ENCODE measurements around the gene RNU7-1.

DNA sequence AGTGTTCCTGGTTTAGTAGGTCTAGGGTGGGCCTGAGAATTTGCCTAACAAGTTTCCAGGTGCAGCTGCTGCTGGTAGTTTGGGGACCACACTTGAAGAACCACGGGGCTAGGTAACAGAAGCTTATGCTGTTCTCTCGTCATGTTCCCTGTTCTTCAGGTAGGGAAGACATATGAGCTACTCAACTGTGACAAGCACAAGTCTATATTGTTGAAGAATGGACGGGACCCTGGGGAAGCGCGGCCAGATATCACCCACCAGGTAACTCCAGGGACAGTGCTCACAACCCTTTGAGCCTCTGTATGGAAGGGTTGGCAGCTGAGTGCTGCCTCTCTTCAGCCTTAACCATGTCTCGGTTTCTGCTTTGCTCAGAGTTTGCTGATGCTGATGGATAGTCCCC lies 30.6 kb downstream of the RNU7-1 start:
- TF ChIP-seq POLR2A (IDR thresholded peaks at IDR 0.05) (no peak), CTCF (IDR thresholded peaks at IDR 0.05 in 8 of 11, conservative IDR thresholded peaks at IDR 0.05 in 3 of 11) (no peak), POLR2AphosphoS5 (IDR thresholded peaks at IDR 0.05) (no peak)

Measured in spleen (tissue), 7 donors.